ENCODE data around the gene CTSH. TPM values are rescaled to one million over a fixed set of nuclear protein-coding genes. Genes with fewer than 3 reads are reported as not detected.

The CTSH gene
- total RNA-seq, 1 experiment from 2014 or later, result 43.9 TPM

GRCh38 chr15:78978601-78979179 is 33.8 kb upstream of the CTSH start:
- DNase-seq (ENCODE audit: low read depth), result no peak

- no peak for DNase-seq (ENCODE audit: low read depth)
These were observed 32.9 kb upstream of the CTSH start for GRCh38 chr15:78977591-78978347.

GRCh38 chr15:78977091-78977571 is 32.3 kb upstream of the CTSH start:
- DNase-seq (ENCODE audit: low read depth), result no peak

- DNase-seq (ENCODE audit: low read depth), result no peak
These were observed 31.8 kb upstream of the CTSH start for GRCh38 chr15:78976691-78977090.

GRCh38 chr15:78974272-78974918 is 29.5 kb upstream of the CTSH start:
- no peak for DNase-seq (ENCODE audit: low read depth)

GRCh38 chr15:78969687-78970349 is 25.0 kb upstream of the CTSH start:
- DNase-seq (ENCODE audit: low read depth), result no peak

GRCh38 chr15:78968539-78969271 is 23.9 kb upstream of the CTSH start:
- no peak for DNase-seq (ENCODE audit: low read depth)

- DNase-seq (ENCODE audit: low read depth), result no peak
These were observed 23.3 kb upstream of the CTSH start for GRCh38 chr15:78968114-78968513.

- DNase-seq (ENCODE audit: low read depth), result no peak
These were observed 15.5 kb upstream of the CTSH start for GRCh38 chr15:78960308-78960707.

- DNase-seq (ENCODE audit: low read depth), result no peak
These were observed 14.5 kb upstream of the CTSH start for GRCh38 chr15:78959360-78959759.

- DNase-seq (ENCODE audit: low read depth), result no peak
These were observed 12.7 kb upstream of the CTSH start for GRCh38 chr15:78957416-78958093.

- DNase-seq (ENCODE audit: low read depth), result no peak
These were observed 12.1 kb upstream of the CTSH start for GRCh38 chr15:78956937-78957336.

GRCh38 chr15:78955355-78955754 is 10.5 kb upstream of the CTSH start:
- no peak for DNase-seq (ENCODE audit: low read depth)

GRCh38 chr15:78951841-78952238 is 7.0 kb upstream of the CTSH start:
- DNase-seq (ENCODE audit: low read depth), result peak; percentile 19

GRCh38 chr15:78950902-78951840 is 6.3 kb upstream of the CTSH start:
- peak; percentile 26 for DNase-seq (ENCODE audit: low read depth)

- DNase-seq (ENCODE audit: low read depth), result no peak
These were observed 5.5 kb upstream of the CTSH start for GRCh38 chr15:78950343-78950742.

- DNase-seq (ENCODE audit: low read depth), result no peak
These were observed 4.6 kb upstream of the CTSH start for GRCh38 chr15:78949461-78949860.

GRCh38 chr15:78947506-78947905 is 2.7 kb upstream of the CTSH start:
- no peak for DNase-seq (ENCODE audit: low read depth)

GRCh38 chr15:78946493-78946892 is 1.6 kb upstream of the CTSH start:
- DNase-seq (ENCODE audit: low read depth), result no peak

GRCh38 chr15:78944202-78944625 is 632 bp downstream of the CTSH start:
- DNase-seq (ENCODE audit: low read depth), result no peak
